Measurements from ENCODE around the gene ADCY9.

DNA sequence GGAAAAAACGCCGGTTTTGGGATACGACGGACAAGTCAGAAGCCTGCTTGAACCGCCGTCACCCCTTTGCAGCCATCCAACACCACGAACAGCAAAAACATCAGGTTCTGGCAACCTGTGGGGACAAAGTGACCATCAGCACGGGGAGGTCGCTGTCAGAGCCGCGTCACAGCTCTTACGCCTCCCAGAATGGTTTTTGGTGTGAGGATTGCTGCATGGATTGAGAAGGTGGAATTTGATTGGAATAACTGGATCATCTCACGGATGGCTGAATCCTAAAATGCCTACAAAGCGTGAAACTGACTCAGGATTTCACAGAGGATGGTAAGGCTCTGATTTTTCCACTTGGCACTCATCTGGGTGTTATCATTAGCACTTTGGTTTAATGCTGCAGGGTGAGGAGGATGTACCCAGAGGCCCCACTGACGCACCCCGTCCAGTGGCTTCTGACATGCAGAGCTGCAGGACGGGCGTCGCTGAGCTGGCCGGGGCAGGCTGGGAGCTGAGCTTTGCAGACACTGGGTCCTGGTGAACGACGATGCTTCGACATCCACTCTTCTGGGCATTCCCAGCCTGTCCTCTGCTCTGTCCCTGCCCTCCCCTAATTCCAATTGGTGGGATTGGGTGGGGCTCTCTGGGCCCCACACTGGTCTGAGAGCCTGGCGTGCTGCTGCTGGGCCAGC, 162.4 kb downstream of the ADCY9 start:
- TF ChIP-seq ZSCAN20 (CRISPR knock-in tag; IDR thresholded peaks at IDR 0.05) (no peak), CBX8 (IDR thresholded peaks at IDR 0.05) (no peak), POLR2A (IDR thresholded peaks at IDR 0.05; ENCODE audit: low read length) (no peak), HDAC2 (IDR thresholded peaks at IDR 0.05) (no peak), SMC3 (IDR thresholded peaks at IDR 0.05) (no peak), CBX2 (IDR thresholded peaks at IDR 0.05; ENCODE audit: borderline replicate concordance, low read depth) (no peak), MAZ (IDR thresholded peaks at IDR 0.05; ENCODE audit: borderline replicate concordance, low read depth, low read length) (no peak)
- TF ChIP-seq, protein P1, sequence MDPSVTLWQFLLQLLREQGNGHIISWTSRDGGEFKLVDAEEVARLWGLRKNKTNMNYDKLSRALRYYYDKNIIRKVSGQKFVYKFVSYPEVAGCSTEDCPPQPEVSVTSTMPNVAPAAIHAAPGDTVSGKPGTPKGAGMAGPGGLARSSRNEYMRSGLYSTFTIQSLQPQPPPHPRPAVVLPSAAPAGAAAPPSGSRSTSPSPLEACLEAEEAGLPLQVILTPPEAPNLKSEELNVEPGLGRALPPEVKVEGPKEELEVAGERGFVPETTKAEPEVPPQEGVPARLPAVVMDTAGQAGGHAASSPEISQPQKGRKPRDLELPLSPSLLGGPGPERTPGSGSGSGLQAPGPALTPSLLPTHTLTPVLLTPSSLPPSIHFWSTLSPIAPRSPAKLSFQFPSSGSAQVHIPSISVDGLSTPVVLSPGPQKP (IDR thresholded peaks at IDR 0.05; ENCODE audit: low read depth, low read length), result no peak
- TF ChIP-seq, protein P2, sequence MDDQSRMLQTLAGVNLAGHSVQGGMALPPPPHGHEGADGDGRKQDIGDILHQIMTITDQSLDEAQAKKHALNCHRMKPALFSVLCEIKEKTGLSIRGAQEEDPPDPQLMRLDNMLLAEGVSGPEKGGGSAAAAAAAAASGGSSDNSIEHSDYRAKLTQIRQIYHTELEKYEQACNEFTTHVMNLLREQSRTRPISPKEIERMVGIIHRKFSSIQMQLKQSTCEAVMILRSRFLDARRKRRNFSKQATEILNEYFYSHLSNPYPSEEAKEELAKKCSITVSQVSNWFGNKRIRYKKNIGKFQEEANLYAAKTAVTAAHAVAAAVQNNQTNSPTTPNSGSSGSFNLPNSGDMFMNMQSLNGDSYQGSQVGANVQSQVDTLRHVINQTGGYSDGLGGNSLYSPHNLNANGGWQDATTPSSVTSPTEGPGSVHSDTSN (IDR thresholded peaks at IDR 0.05), result no peak
- TF ChIP-seq, protein P3, sequence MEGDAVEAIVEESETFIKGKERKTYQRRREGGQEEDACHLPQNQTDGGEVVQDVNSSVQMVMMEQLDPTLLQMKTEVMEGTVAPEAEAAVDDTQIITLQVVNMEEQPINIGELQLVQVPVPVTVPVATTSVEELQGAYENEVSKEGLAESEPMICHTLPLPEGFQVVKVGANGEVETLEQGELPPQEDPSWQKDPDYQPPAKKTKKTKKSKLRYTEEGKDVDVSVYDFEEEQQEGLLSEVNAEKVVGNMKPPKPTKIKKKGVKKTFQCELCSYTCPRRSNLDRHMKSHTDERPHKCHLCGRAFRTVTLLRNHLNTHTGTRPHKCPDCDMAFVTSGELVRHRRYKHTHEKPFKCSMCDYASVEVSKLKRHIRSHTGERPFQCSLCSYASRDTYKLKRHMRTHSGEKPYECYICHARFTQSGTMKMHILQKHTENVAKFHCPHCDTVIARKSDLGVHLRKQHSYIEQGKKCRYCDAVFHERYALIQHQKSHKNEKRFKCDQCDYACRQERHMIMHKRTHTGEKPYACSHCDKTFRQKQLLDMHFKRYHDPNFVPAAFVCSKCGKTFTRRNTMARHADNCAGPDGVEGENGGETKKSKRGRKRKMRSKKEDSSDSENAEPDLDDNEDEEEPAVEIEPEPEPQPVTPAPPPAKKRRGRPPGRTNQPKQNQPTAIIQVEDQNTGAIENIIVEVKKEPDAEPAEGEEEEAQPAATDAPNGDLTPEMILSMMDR (IDR thresholded peaks at IDR 0.05), result no peak

Data from A549 (cell line).